GM12874 (cell line): ENCODE measurements around the gene MRPS18B.

Experiments used
- TF ChIP-seq, protein P1 (sequence below): IDR thresholded peaks from 2 replicates; pipeline ENCODE4 v1.5.1; 2011; ENCODE audit warnings: low read depth, mild to moderate bottlenecking, control low read depth, low read length, moderate library complexity; ENCODE audit not compliant: insufficient read depth

The MRPS18B gene

DNA sequence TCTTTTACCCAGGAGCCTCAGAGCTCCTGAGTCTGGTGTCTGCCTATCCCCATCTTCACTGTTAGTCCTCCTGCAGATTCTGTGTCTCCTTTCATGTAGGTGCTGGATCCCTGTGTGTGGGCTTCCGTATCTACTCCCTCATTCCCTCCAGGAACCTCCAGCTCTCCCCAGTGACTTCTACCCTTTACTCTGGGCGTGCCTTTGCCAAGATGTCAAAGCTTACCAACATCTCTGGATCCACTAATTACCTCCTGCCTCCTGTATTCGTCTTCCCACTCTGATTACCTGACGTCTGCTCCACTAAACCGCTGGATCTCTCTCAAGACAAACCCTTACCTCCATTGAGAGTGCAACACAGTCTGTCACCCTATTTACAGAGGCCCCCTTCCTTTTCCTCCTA is 27.1 kb downstream of the MRPS18B start:
- TF ChIP-seq, protein P1, sequence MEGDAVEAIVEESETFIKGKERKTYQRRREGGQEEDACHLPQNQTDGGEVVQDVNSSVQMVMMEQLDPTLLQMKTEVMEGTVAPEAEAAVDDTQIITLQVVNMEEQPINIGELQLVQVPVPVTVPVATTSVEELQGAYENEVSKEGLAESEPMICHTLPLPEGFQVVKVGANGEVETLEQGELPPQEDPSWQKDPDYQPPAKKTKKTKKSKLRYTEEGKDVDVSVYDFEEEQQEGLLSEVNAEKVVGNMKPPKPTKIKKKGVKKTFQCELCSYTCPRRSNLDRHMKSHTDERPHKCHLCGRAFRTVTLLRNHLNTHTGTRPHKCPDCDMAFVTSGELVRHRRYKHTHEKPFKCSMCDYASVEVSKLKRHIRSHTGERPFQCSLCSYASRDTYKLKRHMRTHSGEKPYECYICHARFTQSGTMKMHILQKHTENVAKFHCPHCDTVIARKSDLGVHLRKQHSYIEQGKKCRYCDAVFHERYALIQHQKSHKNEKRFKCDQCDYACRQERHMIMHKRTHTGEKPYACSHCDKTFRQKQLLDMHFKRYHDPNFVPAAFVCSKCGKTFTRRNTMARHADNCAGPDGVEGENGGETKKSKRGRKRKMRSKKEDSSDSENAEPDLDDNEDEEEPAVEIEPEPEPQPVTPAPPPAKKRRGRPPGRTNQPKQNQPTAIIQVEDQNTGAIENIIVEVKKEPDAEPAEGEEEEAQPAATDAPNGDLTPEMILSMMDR = no peak

DNA sequence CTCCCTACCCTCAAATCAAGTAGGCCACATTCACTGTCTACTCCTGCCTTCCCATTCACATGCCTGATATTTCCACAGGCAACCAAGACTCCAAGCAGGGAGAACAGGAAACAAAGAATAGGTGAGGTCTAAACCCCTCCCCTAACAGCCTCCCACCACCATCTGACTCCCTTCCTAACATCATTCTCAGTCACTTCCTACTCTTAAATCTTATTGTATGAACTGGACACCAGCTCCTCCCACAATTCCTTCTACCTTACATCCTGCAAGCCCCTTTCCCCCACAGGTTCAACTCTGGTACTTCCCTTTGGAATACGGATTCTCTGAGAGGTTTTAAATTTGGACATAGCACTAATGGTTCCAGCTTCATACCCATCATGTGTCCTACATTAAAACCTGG is 28.3 kb downstream of the MRPS18B start:
- TF ChIP-seq, protein P1 = no peak

DNA sequence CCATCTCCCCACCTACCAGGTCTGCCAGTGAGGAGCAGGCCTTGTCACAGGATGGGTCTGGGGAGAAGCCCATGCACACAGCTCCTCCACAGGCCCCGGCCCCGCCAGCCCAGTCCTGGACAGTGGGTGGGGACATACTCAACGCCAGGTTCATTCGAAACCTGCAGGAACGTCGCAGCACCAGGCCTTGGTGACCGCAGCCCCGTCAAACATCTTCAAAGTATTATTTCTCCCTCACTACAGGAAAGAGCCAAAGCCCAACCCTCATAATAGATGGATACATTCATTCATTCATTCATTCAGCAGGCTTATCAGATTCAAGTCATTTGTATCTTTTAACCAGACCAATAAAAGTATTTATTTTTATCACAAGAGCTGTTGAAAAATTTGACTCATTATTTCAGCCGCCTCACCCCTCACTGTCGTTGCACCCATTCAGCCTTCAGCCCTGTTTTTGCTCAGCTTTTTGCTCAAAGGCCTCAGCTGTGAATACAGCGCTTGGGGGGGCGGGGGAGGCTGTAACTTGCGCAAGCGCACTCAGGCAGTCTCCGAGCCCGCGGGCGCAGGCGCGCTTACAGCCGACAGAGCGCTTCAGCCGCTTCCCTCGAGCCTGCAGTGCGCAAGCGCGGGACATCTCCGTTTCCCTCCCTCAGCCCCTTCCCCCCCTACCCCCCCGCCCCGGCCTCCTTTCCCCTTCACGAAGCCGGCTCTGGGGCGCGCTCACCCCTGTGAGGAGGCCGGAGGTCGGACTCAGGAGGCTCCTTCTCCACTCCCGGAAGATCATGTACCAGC is 29.0 kb downstream of the MRPS18B start, which contains the start of gene C6orf136:
Gene C6orf136 (plus strand): TSS at position 684 of the 792 bp plus-strand sequence. CDS start 99 bp downstream, at position 783.
- TF ChIP-seq, protein P1 = no peak

DNA sequence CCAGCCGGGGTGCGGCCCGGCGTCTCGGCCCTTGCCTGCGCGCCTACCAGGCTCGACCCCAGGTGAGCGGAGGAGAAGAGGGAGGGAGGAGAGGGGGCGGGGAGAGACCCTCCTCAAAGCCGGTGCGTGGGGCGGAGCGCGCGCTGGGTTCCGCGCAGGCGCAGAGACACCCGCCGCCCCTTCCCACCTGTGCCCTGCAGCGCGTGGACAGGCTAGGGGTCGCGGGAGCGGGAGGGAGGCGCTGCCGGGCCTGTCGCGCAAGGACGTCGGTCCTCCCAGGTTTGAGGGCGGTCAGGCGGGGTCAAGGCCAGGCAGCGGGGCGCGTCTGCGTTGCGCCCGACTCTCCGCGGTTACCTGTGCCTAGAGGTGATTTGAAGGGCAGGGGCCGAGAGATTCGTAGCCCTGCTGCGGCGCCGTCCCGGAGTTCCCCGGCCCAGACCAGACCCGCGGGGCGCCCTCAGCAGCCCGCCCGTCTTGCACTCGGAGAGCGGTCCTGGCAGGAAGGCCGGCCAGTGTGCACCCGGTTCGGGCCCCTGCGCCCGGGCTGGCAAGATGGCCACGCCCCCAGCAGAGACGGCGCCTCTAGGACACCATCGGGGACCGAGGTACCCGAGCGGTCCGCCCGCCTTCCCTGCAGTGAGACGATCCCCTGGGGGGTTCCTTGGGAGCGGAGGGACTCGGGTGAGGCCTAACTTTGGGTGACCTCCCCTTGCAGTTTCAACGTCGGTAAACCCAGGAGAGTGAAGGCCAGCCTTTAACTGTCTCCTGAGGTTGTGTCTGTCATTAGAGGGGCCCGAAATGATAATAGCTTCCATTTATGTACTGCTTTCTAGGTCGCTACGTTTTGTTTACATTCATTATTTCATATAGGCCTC is 29.8 kb downstream of the MRPS18B start:
- TF ChIP-seq, protein P1 = no peak

DNA sequence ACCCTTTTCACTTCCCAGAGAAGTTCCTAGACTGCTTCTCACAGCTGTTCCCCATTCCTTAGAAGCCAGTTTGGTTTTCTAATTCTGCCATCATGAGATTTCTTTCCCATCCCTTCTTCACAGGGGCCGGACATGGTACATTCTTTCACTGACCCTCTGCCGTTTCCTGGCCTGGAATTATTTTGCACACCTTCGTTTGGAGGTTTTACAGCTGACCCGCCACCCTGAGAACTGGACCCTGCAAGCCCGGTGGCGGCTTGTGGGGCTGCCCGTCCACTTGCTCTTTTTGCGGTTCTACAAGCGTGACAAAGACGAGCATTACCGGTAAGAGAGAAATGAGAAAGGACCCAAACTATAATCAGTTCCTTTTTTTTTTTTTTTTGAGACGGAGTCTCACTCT is 33.5 kb downstream of the MRPS18B start:
- TF ChIP-seq, protein P1 = no peak

DNA sequence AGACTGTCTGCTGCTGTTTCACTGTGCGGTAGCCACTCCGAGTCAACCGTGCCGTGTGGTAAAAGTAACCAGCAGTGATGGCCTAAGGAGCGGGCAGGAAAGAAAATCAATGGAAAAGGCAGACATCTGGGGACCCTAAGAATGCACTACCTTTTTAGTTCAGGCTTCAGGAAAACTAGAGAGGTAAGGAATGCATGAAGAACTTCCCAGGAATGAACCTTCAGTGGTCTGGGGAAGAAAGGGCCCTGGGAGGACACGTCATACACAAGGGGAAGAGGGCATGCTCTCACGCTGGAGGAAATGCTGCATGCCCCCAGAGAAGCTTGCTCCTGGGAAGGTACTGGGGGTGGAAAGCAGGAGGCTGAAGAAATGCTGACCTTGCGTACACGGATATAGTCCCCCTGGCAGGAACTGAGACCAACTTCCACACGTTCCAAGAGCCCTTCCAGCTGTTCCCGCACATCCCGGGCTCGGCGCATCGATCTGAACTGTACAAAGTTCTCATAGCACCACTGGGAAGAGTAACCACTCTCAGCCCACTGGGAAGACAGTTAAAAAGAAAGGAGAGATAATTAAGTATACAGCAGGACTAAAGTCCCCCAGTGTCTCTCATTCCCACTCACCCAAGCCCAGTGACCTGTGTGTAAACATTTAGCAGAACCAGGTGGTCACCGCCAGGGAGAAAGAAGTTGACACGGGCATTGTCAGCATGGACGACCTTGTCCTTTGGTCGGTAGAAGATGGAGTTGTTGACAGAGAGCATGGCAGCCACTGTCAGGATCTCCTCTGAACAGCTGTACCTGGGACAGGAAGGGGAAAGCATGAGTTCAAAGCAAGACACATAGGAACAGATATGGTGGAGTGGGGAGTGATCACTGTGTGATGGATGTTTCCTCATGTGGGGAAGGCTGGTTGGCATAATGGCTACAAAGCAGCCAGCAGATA is 37.4 kb downstream of the MRPS18B start:
- TF ChIP-seq, protein P1 = no peak
